HT1080 (cell line): Measurements from ENCODE around the gene LEKR1. TPM values are rescaled to one million over a fixed set of nuclear protein-coding genes. Genes with fewer than 3 reads are reported as not detected.

Source experiments
- DNase-seq: peaks from one replicate; pipeline ENCODE4 v3.0.0-alpha.2; 2015; ENCODE audit warnings: low read depth
- total RNA-seq: library from RNA; depleted of rRNA; stranded (reverse); fragments of >200 nt; shearing (Covaris generic); gene quantifications from 2 replicates; pipeline ENCODE4 v1.2.3, GENCODE V29; 2014

LEKR1 gene
- total RNA-seq, 1 experiment from 2014 or later, result not detected

- no peak for DNase-seq
These were observed 148.8 kb downstream of the LEKR1 start for GRCh38 chr3:156974931-156975330.

DNA sequence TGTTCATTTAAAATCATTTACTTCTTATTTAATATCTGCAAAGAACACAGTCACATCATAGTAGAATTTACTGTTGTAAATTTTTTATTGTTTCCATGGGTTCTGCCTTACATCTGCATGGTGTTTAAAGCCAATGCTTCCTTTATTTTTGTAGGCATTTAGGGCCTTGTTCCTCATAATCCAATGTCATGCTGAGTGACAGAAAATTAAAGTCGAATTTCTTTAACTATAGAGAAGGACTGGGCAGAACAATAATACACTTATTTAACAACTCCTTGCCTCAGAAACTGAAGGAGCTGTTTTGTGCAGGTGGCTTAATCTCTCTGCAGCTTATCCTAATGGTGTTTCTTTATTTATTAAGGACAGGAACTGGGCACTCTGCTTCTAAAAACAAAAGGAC is 149.6 kb downstream of the LEKR1 start:
- DNase-seq, result no peak

DNA sequence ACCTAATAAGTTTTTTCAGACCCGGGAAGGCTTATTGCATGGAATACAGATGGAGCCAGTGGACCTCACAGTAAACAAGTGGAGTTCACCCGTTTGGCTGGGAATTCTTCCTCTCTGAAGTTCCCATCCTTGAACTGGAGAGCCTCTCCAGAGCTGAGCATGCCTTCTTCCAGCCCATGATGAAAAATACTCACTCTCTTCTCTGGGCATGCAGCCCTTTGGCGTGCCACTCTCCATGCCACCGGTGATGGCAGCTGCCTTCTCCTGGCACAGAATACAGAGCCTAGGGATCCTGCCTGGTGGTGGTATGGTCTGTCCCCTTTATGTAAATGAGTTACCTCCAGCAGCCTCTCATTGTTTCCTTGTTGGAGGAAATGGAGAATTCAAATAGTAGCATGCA is 150.8 kb downstream of the LEKR1 start:
- DNase-seq, result no peak

DNA sequence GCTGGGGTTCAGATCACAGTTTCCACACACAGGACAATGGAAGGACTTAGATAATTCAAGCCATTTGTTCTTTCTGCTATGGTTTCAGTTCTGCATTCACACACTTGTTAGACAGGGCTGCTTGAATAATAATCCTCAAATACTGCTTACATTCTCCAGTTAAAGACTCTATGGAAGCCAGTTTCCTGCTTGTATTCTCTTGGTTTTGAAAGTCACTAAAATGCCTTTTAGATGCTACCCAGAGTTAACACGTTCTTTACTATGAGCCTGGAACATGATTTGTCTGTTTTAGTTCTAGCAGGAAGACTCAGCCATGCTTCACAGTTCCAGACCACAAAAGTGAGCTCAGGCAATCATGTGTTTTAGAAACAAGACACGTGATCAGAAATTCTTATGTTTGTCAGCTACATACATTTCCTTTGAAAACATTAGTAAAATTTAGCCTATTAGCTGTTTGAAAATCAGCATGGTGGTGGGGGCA is 152.4 kb downstream of the LEKR1 start:
- DNase-seq, result peak; percentile 21

DNA sequence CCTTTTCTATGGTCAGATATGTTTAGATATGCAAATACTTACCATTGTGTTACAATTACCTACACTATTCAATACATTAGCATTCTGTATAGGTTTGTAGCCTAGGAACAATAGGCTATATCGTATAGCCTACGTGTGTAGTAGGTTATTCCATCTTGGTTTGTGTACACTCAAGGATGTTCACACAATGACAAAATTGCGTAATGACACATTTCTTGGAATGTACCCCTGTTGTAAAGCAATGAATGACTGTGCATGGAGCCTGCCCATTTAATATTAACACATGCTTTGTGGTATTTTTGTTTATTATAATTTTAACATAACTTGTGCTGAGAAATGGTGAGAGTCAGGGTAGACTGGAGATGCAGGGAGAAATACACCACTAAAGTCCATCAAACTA is 154.9 kb downstream of the LEKR1 start:
- no peak for DNase-seq

- no peak for DNase-seq
These were observed 157.4 kb downstream of the LEKR1 start for GRCh38 chr3:156983559-156983958.

- no peak for DNase-seq
These were observed 159.6 kb downstream of the LEKR1 start for GRCh38 chr3:156985711-156986110.

DNA sequence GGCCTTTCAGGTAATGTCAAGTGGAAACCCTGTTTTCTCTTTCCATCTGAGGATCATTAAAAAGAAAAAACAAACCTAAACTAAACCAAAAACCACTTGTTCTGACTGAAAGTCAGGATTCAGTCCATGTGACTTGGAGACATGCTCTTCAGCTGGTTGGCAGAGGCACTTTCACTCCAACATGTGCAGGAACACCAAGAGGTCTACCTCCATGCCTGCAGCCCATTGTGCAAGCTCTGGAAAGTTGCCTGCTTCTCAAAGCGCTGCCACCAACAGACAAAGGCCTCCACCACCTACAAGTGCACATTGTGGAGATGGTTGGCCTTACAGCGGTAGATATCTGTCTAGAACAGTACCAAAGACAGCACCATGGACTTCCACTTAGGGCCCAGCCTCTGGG is 161.8 kb downstream of the LEKR1 start:
- DNase-seq, result no peak

- DNase-seq, result peak; percentile 44
These were observed 171.2 kb downstream of the LEKR1 start for GRCh38 chr3:156997351-156997750.

DNA sequence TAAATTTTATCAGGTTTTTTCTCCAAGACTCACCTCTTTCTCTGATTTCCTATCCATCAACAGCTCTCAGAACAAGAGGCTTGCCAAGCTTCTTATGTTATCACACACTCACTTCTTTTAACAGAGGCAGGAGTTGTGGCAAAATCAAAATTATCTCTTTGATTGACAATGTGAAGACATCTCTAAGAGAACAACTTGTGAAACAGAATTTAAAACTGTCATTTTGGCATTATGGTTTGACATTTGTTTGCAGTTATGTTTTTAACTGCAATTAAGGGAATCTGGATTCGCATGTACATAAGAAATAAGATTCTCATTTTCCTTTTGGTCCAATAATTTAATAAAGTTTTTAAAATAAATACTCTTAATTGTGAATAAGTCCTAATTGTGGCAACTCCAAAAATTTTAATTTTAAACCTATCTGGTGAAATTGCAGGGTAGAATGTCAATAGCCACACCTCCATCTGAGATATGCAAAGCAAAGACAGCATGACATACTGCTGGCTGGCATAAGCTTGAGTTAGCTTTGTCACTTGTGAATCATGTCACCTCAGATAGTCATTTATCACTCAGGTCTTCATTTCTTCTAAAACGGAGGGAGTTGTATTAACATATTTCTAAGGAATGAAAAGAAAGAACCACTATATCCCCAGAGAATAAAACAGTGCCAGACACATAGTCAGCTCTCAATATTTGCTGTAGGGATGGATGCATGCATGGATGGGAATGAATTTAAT is 175.2 kb downstream of the LEKR1 start:
- no peak for DNase-seq

DNA sequence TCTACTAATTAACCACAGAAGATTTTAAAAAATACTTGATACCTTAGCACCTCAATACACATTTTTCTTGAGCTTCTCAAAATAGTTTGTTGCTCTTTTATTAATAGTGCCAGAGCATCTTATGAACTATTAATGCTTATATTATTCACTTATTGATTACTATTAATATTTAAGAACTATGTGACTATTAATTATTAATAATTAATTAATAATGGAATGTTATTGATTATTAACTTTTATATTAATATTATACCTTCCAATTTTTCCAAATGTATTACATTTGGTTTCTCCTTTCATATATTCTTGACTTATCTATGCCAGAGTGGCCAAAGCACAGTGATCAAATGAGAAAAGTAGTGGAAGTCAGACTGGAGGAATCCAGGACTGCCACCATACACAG is 195.5 kb downstream of the LEKR1 start:
- DNase-seq, result no peak

DNA sequence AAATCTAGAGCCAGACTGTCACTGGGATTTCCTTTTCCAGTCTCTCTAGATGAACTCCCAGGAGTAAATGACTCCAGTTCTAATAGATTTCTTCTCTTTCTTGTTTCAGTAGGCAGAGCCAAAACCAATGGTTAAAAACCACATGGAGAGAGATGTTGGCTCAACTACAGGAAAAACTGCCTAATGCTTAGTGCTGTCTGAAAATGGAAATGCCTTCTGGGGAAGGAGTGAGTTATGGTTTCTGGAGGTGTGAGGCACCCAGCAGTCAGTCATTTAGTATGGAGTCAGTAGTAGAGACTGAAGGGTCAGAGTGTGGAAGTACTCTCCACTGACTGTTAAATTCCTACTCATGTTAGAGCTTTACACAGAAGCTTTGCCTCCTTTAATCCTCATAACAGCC is 197.1 kb downstream of the LEKR1 start:
- no peak for DNase-seq

DNA sequence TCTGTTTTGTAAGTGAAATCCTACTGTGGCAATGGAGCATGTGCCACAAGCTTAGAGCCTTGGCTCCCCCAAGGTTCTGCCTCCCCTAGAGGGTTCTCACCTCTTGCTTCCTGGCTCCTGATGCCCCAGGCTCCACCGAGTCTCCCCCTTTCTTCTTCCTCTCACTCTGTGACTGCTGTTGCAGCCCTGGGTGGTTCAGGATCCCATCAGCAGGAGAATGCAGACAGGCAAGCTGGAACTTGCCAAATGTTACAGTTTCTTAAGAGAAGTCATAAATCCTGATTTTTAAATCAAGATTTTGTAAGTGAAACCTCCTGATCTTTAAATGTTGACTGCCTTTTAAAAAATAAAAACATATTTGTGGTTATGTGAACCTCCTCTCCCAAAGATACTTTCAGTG is 199.9 kb downstream of the LEKR1 start:
- no peak for DNase-seq

- DNase-seq, result no peak
These were observed 201.9 kb downstream of the LEKR1 start for GRCh38 chr3:157027861-157028745.

DNA sequence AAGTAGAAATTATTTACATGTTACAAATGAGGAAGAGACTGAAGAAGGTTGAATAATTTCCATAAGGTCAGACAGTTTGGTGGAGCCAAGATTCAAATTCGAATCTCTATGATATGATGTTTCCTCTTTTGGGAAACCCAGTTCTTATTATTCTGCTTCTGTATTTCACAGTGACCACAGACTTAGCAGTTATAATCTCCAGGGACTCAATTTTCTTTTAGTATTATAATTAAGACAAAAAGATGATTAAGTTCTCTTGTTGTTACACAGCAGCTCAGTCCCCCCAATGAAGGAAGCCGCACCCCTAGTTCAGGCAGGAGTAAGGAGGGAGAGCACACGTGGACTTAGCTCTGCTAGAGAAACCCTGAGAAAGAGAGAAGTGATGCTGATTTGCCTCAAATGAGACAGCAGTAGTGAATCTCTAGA is 203.2 kb downstream of the LEKR1 start:
- no peak for DNase-seq

GRCh38 chr3:157030712-157031111 is 204.6 kb downstream of the LEKR1 start:
- peak; percentile 11 for DNase-seq

- DNase-seq, result no peak
These were observed 206.8 kb downstream of the LEKR1 start for GRCh38 chr3:157033001-157033400.

DNA sequence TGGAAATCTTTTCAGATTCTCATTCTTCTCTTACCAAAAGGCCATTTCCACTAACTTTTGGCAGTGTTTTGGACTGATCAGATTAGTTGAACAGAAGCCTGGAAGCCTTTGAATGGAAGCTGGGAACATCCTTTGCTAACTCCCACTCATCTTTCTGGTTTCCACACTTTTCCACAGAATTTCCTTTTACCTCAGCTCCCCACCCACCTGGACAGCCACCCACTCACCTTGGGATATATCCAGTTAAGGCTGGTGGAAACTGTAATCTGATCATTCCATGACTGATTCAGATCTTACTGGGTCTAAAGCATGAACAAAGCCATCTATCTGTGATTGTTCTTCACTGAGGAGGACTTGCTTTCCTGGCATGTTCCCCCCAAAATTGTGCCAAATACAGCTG is 214.3 kb downstream of the LEKR1 start:
- no peak for DNase-seq

- DNase-seq, result no peak
These were observed 216.1 kb downstream of the LEKR1 start for GRCh38 chr3:157042226-157042625.

GRCh38 chr3:157043771-157044170 is 217.6 kb downstream of the LEKR1 start:
- no peak for DNase-seq

DNA sequence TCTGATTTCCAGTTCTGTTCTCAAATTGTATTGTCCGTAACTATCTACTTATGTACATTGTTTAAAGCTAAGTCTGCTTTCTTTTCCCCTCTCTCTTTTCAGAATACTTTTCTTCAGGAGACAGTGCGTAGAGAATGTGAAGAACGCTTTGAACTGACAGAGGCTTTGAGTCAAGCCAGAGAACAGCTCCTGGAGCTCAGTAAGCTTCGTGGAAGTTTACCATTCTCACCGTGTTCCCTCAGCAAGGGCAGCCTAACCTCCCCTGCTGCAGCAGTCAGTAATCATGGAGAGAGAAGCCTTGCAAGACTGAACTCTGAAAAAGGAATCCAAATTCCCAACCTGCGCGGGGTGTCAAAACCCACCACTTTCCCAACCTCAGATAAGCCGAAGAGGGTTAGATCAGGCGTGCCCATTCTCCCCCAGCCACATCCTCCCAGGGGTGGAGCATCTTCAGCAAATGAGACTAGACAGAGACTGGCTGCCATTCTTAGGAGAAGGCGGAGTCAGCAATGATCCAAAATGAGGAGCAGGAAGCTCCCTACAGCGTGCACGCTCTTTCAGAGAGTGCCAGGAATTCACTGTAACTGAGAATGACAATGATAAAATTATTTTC is 219.2 kb downstream of the LEKR1 start:
- no peak for DNase-seq

DNA sequence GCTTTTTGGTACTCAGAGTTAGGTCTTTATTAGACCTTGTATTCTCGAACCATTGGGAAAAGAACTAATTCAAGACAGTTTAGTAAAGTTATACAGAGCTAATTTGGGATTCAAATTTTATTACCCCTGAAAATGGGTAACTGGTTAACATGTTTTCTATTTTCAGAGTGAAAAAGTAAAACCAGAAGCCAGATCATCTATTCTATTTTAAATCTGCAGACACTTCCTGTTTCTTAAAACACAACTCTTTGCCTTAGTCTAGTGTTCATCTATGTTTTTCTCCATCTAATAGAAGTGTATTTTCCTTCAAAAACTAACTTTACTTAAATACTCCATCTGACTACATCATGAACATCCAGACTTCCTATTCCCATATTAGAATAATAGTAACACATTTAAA is 220.4 kb downstream of the LEKR1 start:
- no peak for DNase-seq
